Liver (tissue), 9 donors: ENCODE data around the gene UGCG. TPM values are rescaled to one million over a fixed set of nuclear protein-coding genes. Genes with fewer than 3 reads are reported as not detected.

Experiments
- DNase-seq: peaks from one replicate; pipeline ENCODE4 v3.0.0-alpha.2; 2017; ENCODE audit warnings: low spot score
- H3K27ac ChIP-seq, 2 donors: one replicate each; pipeline ENCODE4 v1.7.0; 2013; ENCODE audit warnings: inconsistent platforms in 2 of 2, low read length in 2 of 2, control low read depth in 1 of 2, low read depth in 1 of 2, mild to moderate bottlenecking in 1 of 2
- H3K27me3 ChIP-seq, 4 donors: one replicate each; pipeline versions ENCODE4 v1.6.1 to v1.7.0; 2013; ENCODE audit warnings: low read length in 3 of 4, inconsistent platforms in 1 of 4, mild to moderate bottlenecking in 1 of 4, moderate library complexity in 1 of 4; ENCODE audit not compliant: control insufficient read depth in 4 of 4, insufficient read depth in 4 of 4
- H3K36me3 ChIP-seq, 4 donors: one replicate each; pipeline versions ENCODE4 v1.6.1 to v1.7.0; 2013; ENCODE audit warnings: low read length in 3 of 4, mild to moderate bottlenecking in 3 of 4, low read depth in 1 of 4, moderate library complexity in 1 of 4; ENCODE audit not compliant: control insufficient read depth in 4 of 4, insufficient read depth in 3 of 4
- H3K4me1 ChIP-seq, 4 donors: one replicate each; pipeline versions ENCODE4 v1.6.1 to v1.7.0; 2013; ENCODE audit warnings: low read length in 3 of 4, mild to moderate bottlenecking in 3 of 4, moderate library complexity in 1 of 4; ENCODE audit not compliant: control insufficient read depth in 4 of 4, insufficient read depth in 4 of 4
- H3K4me3 ChIP-seq, 3 donors: one replicate each; pipeline versions ENCODE4 v1.6.1 to v1.7.0; 2013; ENCODE audit warnings: low read length in 3 of 3, control low read depth in 1 of 3, low read depth in 1 of 3, mild to moderate bottlenecking in 1 of 3
- H3K9ac ChIP-seq, 2 donors: one replicate each; pipeline ENCODE4 v1.7.0; 2013; ENCODE audit warnings: low read length in 2 of 2, mild to moderate bottlenecking in 2 of 2, moderate library complexity in 2 of 2, control low read depth in 1 of 2, low read depth in 1 of 2
- H3K9me3 ChIP-seq, 4 donors: one replicate each; pipeline versions ENCODE4 v1.6.1 to v1.7.0; 2013; ENCODE audit warnings: low read length in 3 of 4; ENCODE audit not compliant: control insufficient read depth in 4 of 4
- ATF3 ChIP-seq: IDR thresholded peaks from 2 replicates; pipeline ENCODE4 v1.6.1; 2016; ENCODE audit warnings: antibody characterized with exemption
- CTCF ChIP-seq: fragments of 150-350 bp; IDR thresholded peaks from 2 replicates; pipeline ENCODE4 v1.5.1; 2017; ENCODE audit warnings: improper control_type of control experiment, low read depth, low read length; ENCODE audit not compliant: missing input control
- FOXA1 ChIP-seq: IDR thresholded peaks from 2 replicates; pipeline ENCODE4 v1.6.1; 2016; ENCODE audit warnings: antibody characterized with exemption
- FOXA2 ChIP-seq: IDR thresholded peaks from 2 replicates; pipeline ENCODE4 v1.6.1; 2016; ENCODE audit warnings: antibody characterized with exemption
- GABPA ChIP-seq, 2 donors: IDR thresholded peaks in 1 of 2; conservative IDR thresholded peaks in 1 of 2; 2 replicates each; pipeline ENCODE4 v1.6.1; 2016; ENCODE audit warnings: antibody characterized with exemption in 2 of 2, mild to moderate bottlenecking in 1 of 2, moderate library complexity in 1 of 2
- HNF4A ChIP-seq, 2 donors: conservative IDR thresholded peaks; 2 replicates each; pipeline ENCODE4 v1.6.1; 2016; ENCODE audit warnings: antibody characterized with exemption in 2 of 2, mild to moderate bottlenecking in 2 of 2
- HNF4G ChIP-seq: IDR thresholded peaks from 2 replicates; pipeline ENCODE4 v1.6.1; 2016; ENCODE audit warnings: antibody characterized with exemption
- JUND ChIP-seq, 2 donors: IDR thresholded peaks; 2 replicates each; pipeline ENCODE4 v1.6.1; 2016; ENCODE audit warnings: antibody characterized with exemption in 2 of 2
- RAD21 ChIP-seq, 2 donors: IDR thresholded peaks; 2 replicates each; pipeline ENCODE4 v1.6.1; 2016; ENCODE audit warnings: antibody characterized with exemption in 2 of 2, mild to moderate bottlenecking in 2 of 2
- REST ChIP-seq: IDR thresholded peaks from 2 replicates; pipeline ENCODE4 v1.6.1; 2016; ENCODE audit warnings: antibody characterized with exemption, mild to moderate bottlenecking
- SP1 ChIP-seq: IDR thresholded peaks from 2 replicates; pipeline ENCODE4 v1.6.1; 2018; ENCODE audit warnings: antibody characterized with exemption, mild to moderate bottlenecking
- TAF1 ChIP-seq: conservative IDR thresholded peaks from 2 replicates; pipeline ENCODE4 v1.6.1; 2016; ENCODE audit warnings: antibody characterized with exemption, mild to moderate bottlenecking
- ZBTB33 ChIP-seq: IDR thresholded peaks from 2 replicates; pipeline ENCODE4 v1.6.1; 2016; ENCODE audit warnings: antibody characterized with exemption
- WGBS: extraction: QIAGEN DNeasy Blood & Tissue Kit; methylation state at CpG from one replicate; pipeline ENCODE4 v1.1.7; 2013; 5-methylcytosine and 5-hydroxymethylcytosine counted together
- polyA plus RNA-seq, 2 donors: library from polyadenylated mRNA; stranded (reverse) in 1 of 2; unstranded in 1 of 2; fragments of 200-250 nt in 1 of 2; fragments of >200 nt in 1 of 2; fragmentation: Nextera tagmentation in 1 of 2; extraction: Ambion mirVana in 1 of 2; gene quantifications; one replicate each; pipeline versions ENCODE4 v1.2.1 to v1.2.3, GENCODE V29; 2013 to 2015
- total RNA-seq, 2 donors: library from RNA; depleted of rRNA; stranded (reverse); fragments of >200 nt; gene quantifications; one replicate each; pipeline ENCODE4 v1.2.3, GENCODE V29; 2014
- TF ChIP-seq, protein P1 (sequence below): IDR thresholded peaks from 2 replicates; pipeline ENCODE4 v1.6.1; 2016; ENCODE audit warnings: antibody characterized with exemption
- donor health status: healthy.
- donor health status: healthy.
- donor health status: healthy.
- donor health status: healthy.
- donor health status: healthy.

Gene UGCG
- total and polyA plus RNA-seq, 4 donors, result 5.2 to 44.2 (median 12.0) TPM

DNA sequence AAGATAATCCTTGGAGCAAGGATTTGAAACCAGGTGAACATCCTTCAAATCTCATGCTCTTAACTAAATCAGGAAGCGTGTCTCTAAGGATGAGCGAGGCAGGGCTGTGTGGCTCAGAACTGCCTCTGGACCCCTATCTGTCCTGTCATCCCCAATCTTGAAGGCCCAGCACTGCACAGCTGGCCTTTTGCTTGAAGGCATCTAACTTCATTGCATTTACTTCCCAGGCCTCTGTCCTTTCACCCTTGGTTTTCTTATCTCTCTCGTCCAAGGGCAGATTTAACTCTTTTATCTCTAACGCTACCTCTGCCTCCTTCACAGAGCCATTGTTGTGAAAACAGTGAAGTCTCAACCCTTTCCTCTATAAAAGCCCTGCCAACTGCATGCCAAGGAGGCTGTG, 83.8 kb downstream of the UGCG start:
- Histone ChIP-seq H3K4me1 (peaks cover 0 to 4% (median 2%) of the 10 kb centered on the region in 4 donors), H3K9me3 (no peaks in the 10 kb centered on the region), H3K9ac (no peak overlapping the region), H3K27me3 (no peaks in the 10 kb centered on the region), H3K4me3 (no peak overlapping the region), H3K27ac (no peak overlapping the region), H3K36me3 (no peaks in the 10 kb centered on the region)
- no peak for DNase-seq
- 80% methylated on average over 4 of the region's 4 CpGs for WGBS
- TF ChIP-seq, protein P1, sequence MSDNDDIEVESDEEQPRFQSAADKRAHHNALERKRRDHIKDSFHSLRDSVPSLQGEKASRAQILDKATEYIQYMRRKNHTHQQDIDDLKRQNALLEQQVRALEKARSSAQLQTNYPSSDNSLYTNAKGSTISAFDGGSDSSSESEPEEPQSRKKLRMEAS, result no peak
- TF ChIP-seq TAF1, result no peak
- no peak for TF ChIP-seq ZBTB33
- no peak for TF ChIP-seq HNF4G
- no peak for TF ChIP-seq GABPA (IDR thresholded peaks at IDR 0.05 in 1 of 2, conservative IDR thresholded peaks at IDR 0.05 in 1 of 2)
- no peak for TF ChIP-seq FOXA2

GRCh38 chr9:111983484-111983908, 86.9 kb downstream of the UGCG start:
- no peak overlapping the region for H3K9ac ChIP-seq
- H3K27me3 ChIP-seq, result no peaks in the 10 kb centered on the region
- H3K9me3 ChIP-seq, result no peaks in the 10 kb centered on the region
- H3K4me1 ChIP-seq, result no peaks in the 10 kb centered on the region
- H3K4me3 ChIP-seq, result no peak overlapping the region
- H3K36me3 ChIP-seq, result no peaks in the 10 kb centered on the region
- TF ChIP-seq FOXA1 (no peak), GABPA (IDR thresholded peaks at IDR 0.05 in 1 of 2, conservative IDR thresholded peaks at IDR 0.05 in 1 of 2) (no peak), ATF3 (no peak), SP1 (no peak), HNF4A (conservative IDR thresholded peaks at IDR 0.05) (no peak), ZBTB33 (no peak), RAD21 (IDR thresholded peaks at IDR 0.05) (no peak), JUND (IDR thresholded peaks at IDR 0.05) (no peak), HNF4G (no peak)
- no peak overlapping the region for H3K27ac ChIP-seq
- WGBS, result 88% methylated on average over 2 of the region's 2 CpGs
- DNase-seq, result no peak

- no peaks in the 10 kb centered on the region for H3K36me3 ChIP-seq
- no peak overlapping the region for H3K27ac ChIP-seq
- H3K4me1 ChIP-seq, result no peaks in the 10 kb centered on the region
- no peaks in the 10 kb centered on the region for H3K9me3 ChIP-seq
- H3K27me3 ChIP-seq, result no peaks in the 10 kb centered on the region
- no peak overlapping the region for H3K9ac ChIP-seq
- no peak for DNase-seq
- 93% methylated on average over 5 of the region's 5 CpGs for WGBS
- no peak overlapping the region for H3K4me3 ChIP-seq
- TF ChIP-seq REST (no peak), FOXA1 (no peak), RAD21 (IDR thresholded peaks at IDR 0.05) (no peak), ATF3 (no peak), GABPA (IDR thresholded peaks at IDR 0.05 in 1 of 2, conservative IDR thresholded peaks at IDR 0.05 in 1 of 2) (no peak), SP1 (no peak), CTCF (no peak), FOXA2 (no peak)
- TF ChIP-seq, protein P1, result no peak
Measured at GRCh38 chr9:111984086-111984802, 87.6 kb downstream of the UGCG start.
